Stimulated activated memory B cell treated with anti-CD40 and anti-IgM and Interleukin-4, amounts not matched to agents 10 μg/mL and 1 μg/mL and 100 μg/mL, for 72 hours (primary cell): ENCODE results near the gene WSCD2.

Experiments
- ATAC-seq: fragments of 150-1000 bp; cut with Tn5 transposase; 2 replicates; pipeline ENCODE4 v1.10.0; 2021
- H3K27ac Mint-ChIP-seq: one replicate; pipeline ENCODE4 v1.8.0; 2022; ENCODE audit warnings: mild to moderate bottlenecking, mixed read lengths
- H3K27me3 Mint-ChIP-seq: one replicate; pipeline ENCODE4 v1.8.0; 2022; ENCODE audit warnings: mixed read lengths
- H3K36me3 Mint-ChIP-seq: one replicate; pipeline ENCODE4 v1.8.0; 2022; ENCODE audit warnings: mixed read lengths
- H3K4me1 Mint-ChIP-seq: one replicate; pipeline ENCODE4 v1.8.0; 2022; ENCODE audit warnings: mixed read lengths
- H3K4me3 Mint-ChIP-seq: one replicate; pipeline ENCODE4 v1.8.0; 2022; ENCODE audit warnings: mild to moderate bottlenecking, moderate library complexity, mixed read lengths
- H3K9me3 Mint-ChIP-seq: one replicate; pipeline ENCODE4 v1.8.0; 2022; ENCODE audit warnings: mixed read lengths

Gene WSCD2

DNA sequence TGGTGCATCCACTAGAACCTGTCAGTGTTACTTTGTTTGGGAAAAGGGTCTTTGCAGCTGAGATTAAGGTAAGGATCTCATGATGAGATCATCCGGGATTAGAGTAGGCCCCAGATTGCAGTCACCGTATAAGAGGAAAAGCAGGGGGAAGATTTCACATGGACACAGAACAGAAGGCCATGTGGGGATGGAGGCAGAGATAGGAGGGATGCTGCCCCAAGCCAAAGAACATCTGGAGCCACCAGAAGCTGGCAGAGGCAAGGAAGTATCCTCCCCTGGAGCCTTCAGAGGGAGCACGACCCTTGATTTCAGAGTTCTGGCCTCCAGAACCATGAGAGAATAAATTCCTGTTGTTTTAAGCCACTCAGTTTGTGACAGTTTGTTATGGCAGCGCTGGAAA lies 170.4 kb downstream of the WSCD2 start:
- H3K36me3 Mint-ChIP-seq: no peaks in the 10 kb centered on the region
- peaks cover 2% of the 10 kb centered on the region for H3K9me3 Mint-ChIP-seq
- peaks cover 41% of the 10 kb centered on the region for H3K27me3 Mint-ChIP-seq
- no peak for ATAC-seq
- no peak overlapping the region for H3K4me3 Mint-ChIP-seq
- peaks cover 4% of the 10 kb centered on the region for H3K4me1 Mint-ChIP-seq
- H3K27ac Mint-ChIP-seq: no peak overlapping the region
